ENCODE measurements around the gene GPR137. TPM values are rescaled to one million over a fixed set of nuclear protein-coding genes. Genes with fewer than 3 reads are reported as not detected.

Gene GPR137
- total RNA-seq, 2 experiments from 2014 or later = 26.2 to 30.5 TPM

GRCh38 chr11:64250415-64251015, 35.1 kb upstream of the GPR137 start:
- Mint-ChIP-seq H3K9me3 (no peaks in the 10 kb centered on the region), H3K27ac (no peak overlapping the region), H3K27me3 (ENCODE audit: low read depth) (no peaks in the 10 kb centered on the region), H3K36me3 (ENCODE audit: low read depth) (no peaks in the 10 kb centered on the region), H3K4me1 (ENCODE audit: low read depth) (peaks cover 13% of the 10 kb centered on the region), H3K4me3 (peak overlapping the region; percentile 76)
- no peak for DNase-seq
- CTCF ChIA-PET = interaction anchor here (0.5 to 4.1 kb wide), 14 partner anchors 19 to 1431 kb away, joined by 3 to 27 read pairs (median 5); partner anchors contain the start of genes CATSPERZ, ESRRA and FERMT3
- intact Hi-C loops (cut with micrococcal nuclease) = loop anchor here (1.0 kb wide), 3 partner anchors 19 to 55 kb away; partner anchors contain the start of genes ESRRA and FERMT3

DNA sequence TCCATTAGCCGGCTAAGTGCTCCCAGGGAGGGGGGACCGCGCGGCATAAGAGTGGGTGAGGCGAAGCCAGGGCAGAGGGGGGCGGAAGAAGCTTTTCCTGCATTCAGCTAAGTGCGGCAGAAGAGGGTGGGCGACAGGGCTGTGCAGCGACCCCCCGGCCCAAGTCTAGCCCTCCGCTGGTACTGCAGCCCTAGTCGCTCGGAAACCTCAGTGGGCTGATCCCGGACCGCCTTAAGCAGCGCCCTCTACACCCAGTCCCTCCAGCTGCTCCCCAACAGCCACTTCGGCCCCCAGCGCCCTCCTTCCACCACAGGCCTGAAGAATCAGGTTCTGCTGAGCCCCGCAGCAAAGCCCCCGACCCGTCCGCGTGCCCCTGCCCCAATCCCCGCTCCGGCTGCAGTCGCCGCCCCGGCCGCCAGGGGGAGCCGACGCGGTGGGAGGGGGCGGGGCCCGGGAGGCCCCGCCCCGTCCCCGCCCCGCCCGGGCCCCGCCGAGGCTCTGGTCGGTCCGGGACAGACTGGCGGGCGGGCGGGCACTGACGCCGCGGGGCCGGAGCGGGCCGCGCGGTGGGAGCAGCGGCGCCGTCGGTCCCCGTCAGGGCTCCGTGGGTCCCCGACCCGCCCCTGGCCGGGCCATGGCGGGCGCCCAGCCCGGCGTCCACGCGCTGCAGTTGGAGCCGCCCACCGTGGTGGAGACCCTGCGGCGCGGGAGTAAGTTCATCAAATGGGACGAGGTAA, 34.5 kb upstream of the GPR137 start, which contains the start of gene PLCB3:
PLCB3 (plus strand) TSS at position 515 of the 737 bp plus-strand sequence; CDS start at position 635, 120 bp downstream.
- Mint-ChIP-seq H3K27ac (no peak within 1 kb of the TSS), H3K4me3 (peak within 1 kb of the TSS; percentile 84), H3K27me3 (ENCODE audit: low read depth) (no peaks in the 10 kb centered on the region), H3K4me1 (ENCODE audit: low read depth) (peaks cover 13% of the 10 kb centered on the region), H3K36me3 (ENCODE audit: low read depth) (no peaks in the 10 kb centered on the region), H3K9me3 (no peaks in the 10 kb centered on the region)
- intact Hi-C loops (cut with micrococcal nuclease) = loop anchor here (1.0 kb wide), 3 partner anchors 18 to 54 kb away; partner anchors contain the start of genes ESRRA and FERMT3
- peak; percentile 54 for DNase-seq
- CTCF ChIA-PET = interaction anchor here (0.5 to 4.1 kb wide), 12 partner anchors 8 to 1432 kb away, joined by 3 to 27 read pairs (median 6); partner anchors contain the start of genes CATSPERZ, ESRRA and FERMT3

- no peak overlapping the region for H3K27ac Mint-ChIP-seq
- CTCF ChIA-PET = interaction anchor here (1.5 to 4.1 kb wide), 6 partner anchors 9 to 53 kb away, joined by 3 to 27 read pairs (median 14); partner anchors contain the start of genes CATSPERZ, ESRRA and FERMT3
- H3K36me3 Mint-ChIP-seq (ENCODE audit: low read depth) = no peaks in the 10 kb centered on the region
- H3K9me3 Mint-ChIP-seq = no peaks in the 10 kb centered on the region
- peaks cover 13% of the 10 kb centered on the region for H3K4me1 Mint-ChIP-seq (ENCODE audit: low read depth)
- DNase-seq = no peak
- H3K27me3 Mint-ChIP-seq (ENCODE audit: low read depth) = no peaks in the 10 kb centered on the region
- peak overlapping the region; percentile 84 for H3K4me3 Mint-ChIP-seq
- intact Hi-C loops (cut with micrococcal nuclease) = loop anchor here (1.0 kb wide), 3 partner anchors 18 to 54 kb away; partner anchors contain the start of genes ESRRA and FERMT3
Measured at GRCh38 chr11:64251753-64252002, 34.0 kb upstream of the GPR137 start.

DNA sequence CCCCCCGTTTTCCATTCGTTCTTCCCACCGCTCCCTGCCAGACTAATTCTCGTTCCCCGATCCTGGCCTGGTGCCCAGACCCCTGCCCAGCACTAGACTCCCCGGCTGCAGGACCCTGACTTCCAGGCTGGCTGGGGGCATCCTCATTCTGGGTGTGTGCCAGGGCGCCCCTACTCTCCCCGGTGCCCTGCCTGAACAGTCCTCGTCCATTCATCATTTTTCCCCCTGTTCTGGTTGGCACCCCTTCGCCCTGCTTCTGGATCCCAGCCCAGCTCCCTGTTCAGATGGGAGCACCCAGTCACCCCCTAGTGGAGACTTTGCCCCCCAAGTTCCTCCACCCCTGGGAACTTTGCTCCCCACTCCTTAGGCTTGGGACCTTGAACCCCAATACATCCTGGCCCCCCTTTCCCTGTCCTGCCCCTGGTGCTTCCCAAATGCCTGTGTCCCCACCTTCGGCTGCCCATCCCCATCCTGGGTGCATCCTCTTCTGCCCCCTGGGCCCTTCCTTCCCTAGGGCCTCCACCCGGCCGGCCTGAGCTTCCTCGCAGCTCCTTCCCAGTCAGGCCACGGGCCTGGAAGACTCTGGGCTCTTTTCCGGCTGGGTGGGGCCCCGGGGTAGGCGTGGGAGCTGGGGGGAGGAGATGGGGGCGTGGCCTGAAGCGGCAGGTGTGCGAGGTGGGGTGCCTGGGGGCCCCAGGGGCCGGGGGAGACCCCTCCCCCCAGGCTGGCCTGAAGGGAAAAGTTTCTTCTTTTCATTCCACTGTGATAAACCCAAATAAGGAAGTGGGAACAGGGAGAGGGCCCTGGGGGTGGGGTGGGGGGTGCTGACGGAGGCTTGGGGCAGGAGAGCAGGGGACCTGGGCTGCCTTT, 33.4 kb upstream of the GPR137 start:
- H3K4me1 Mint-ChIP-seq (ENCODE audit: low read depth) = peaks cover 13% of the 10 kb centered on the region
- H3K36me3 Mint-ChIP-seq (ENCODE audit: low read depth) = no peaks in the 10 kb centered on the region
- intact Hi-C loops (cut with micrococcal nuclease) = no loop called here
- H3K27me3 Mint-ChIP-seq (ENCODE audit: low read depth) = no peaks in the 10 kb centered on the region
- no peak overlapping the region for H3K27ac Mint-ChIP-seq
- peak overlapping the region; percentile 84 for H3K4me3 Mint-ChIP-seq
- no peaks in the 10 kb centered on the region for H3K9me3 Mint-ChIP-seq
- no peak for DNase-seq
- CTCF ChIA-PET = interaction anchor here (0.6 to 4.1 kb wide), 8 partner anchors 9 to 319 kb away, joined by 3 to 27 read pairs (median 8); partner anchors contain the start of genes CATSPERZ, ESRRA and FERMT3

DNA sequence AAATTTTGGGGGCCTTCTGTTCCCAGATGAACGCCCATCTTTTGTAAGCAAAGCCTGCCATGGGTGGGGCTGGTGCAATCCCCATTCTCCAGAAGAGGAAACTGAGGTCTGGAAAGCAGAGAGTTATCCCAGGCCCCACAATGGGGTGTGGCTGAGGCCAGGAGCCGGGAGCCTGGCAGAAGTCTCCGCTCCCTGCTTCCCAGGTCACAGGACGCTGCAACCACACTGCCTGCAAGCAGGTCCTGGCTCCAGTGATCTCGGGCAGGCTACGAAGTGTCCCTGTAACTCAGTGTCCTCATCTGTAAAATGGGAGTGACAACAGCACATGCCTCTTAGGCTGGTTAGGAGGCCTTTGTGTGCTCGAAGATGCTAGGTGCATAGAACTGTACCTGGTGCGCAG, 32.6 kb upstream of the GPR137 start:
- peaks cover 13% of the 10 kb centered on the region for H3K4me1 Mint-ChIP-seq (ENCODE audit: low read depth)
- no peak overlapping the region for H3K27ac Mint-ChIP-seq
- no peak overlapping the region for H3K4me3 Mint-ChIP-seq
- H3K9me3 Mint-ChIP-seq = no peaks in the 10 kb centered on the region
- no peaks in the 10 kb centered on the region for H3K36me3 Mint-ChIP-seq (ENCODE audit: low read depth)
- intact Hi-C loops (cut with micrococcal nuclease) = no loop called here
- H3K27me3 Mint-ChIP-seq (ENCODE audit: low read depth) = no peaks in the 10 kb centered on the region
- no peak for DNase-seq
- CTCF ChIA-PET = interaction anchor here (0.6 to 3.5 kb wide), 2 partner anchors 10 to 49 kb away, joined by 4 to 27 read pairs; partner anchors contain the start of gene CATSPERZ

- no peak for DNase-seq
- CTCF ChIA-PET = interaction anchor here (0.6 kb wide), 1 partner anchor 269 kb away, joined by 3 read pairs; no protein-coding TSS in a partner anchor
- Mint-ChIP-seq H3K9me3 (no peaks in the 10 kb centered on the region), H3K36me3 (ENCODE audit: low read depth) (no peaks in the 10 kb centered on the region), H3K27me3 (ENCODE audit: low read depth) (no peaks in the 10 kb centered on the region), H3K4me1 (ENCODE audit: low read depth) (peaks cover 13% of the 10 kb centered on the region), H3K27ac (no peak overlapping the region), H3K4me3 (no peak overlapping the region)
- intact Hi-C loops (cut with micrococcal nuclease) = no loop called here
Measured at GRCh38 chr11:64253481-64253880, 32.2 kb upstream of the GPR137 start.

DNA sequence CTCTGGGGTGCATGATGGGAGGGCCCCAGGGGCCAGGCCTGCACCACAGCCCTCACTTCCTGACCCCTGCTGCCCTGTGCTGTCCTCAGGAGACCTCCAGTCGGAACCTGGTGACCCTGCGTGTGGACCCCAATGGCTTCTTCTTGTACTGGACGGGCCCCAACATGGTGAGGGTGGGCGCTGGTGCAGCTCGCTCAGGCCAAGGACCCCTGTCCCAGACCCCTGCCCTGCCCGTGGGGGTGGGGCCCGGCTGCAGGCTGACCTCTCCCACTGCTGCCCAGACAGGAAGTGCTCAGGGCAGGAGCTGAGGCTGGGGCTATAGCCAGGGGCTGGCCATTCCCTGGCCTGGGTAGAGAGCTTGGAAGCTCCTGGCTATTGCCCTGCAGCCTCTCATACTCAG, 31.3 kb upstream of the GPR137 start:
- no peak overlapping the region for H3K27ac Mint-ChIP-seq
- CTCF ChIA-PET = no interaction called here
- H3K4me1 Mint-ChIP-seq (ENCODE audit: low read depth) = peaks cover 14% of the 10 kb centered on the region
- no peaks in the 10 kb centered on the region for H3K9me3 Mint-ChIP-seq
- H3K27me3 Mint-ChIP-seq (ENCODE audit: low read depth) = no peaks in the 10 kb centered on the region
- H3K4me3 Mint-ChIP-seq = no peak overlapping the region
- DNase-seq = no peak
- intact Hi-C loops (cut with micrococcal nuclease) = no loop called here
- H3K36me3 Mint-ChIP-seq (ENCODE audit: low read depth) = peaks cover under 1% of the 10 kb centered on the region

GRCh38 chr11:64255135-64256128, 30.2 kb upstream of the GPR137 start:
- CTCF ChIA-PET = interaction anchor here (1.3 kb wide), 1 partner anchor 43 kb away, joined by 4 read pairs; no protein-coding TSS in a partner anchor
- Mint-ChIP-seq H3K4me3 (no peak overlapping the region), H3K27ac (no peak overlapping the region), H3K4me1 (ENCODE audit: low read depth) (peaks cover 16% of the 10 kb centered on the region), H3K36me3 (ENCODE audit: low read depth) (peaks cover 2% of the 10 kb centered on the region), H3K9me3 (no peaks in the 10 kb centered on the region), H3K27me3 (ENCODE audit: low read depth) (no peaks in the 10 kb centered on the region)
- no peak for DNase-seq
- intact Hi-C loops (cut with micrococcal nuclease) = no loop called here

GRCh38 chr11:64256300-64256699, 29.3 kb upstream of the GPR137 start:
- peaks cover 2% of the 10 kb centered on the region for H3K36me3 Mint-ChIP-seq (ENCODE audit: low read depth)
- H3K27me3 Mint-ChIP-seq (ENCODE audit: low read depth) = no peaks in the 10 kb centered on the region
- H3K4me3 Mint-ChIP-seq = no peak overlapping the region
- no peaks in the 10 kb centered on the region for H3K9me3 Mint-ChIP-seq
- H3K27ac Mint-ChIP-seq = no peak overlapping the region
- H3K4me1 Mint-ChIP-seq (ENCODE audit: low read depth) = peaks cover 14% of the 10 kb centered on the region
- no peak for DNase-seq
- intact Hi-C loops (cut with micrococcal nuclease) = no loop called here
- CTCF ChIA-PET = interaction anchor here (1.3 kb wide), 1 partner anchor 42 kb away, joined by 4 read pairs; no protein-coding TSS in a partner anchor

DNA sequence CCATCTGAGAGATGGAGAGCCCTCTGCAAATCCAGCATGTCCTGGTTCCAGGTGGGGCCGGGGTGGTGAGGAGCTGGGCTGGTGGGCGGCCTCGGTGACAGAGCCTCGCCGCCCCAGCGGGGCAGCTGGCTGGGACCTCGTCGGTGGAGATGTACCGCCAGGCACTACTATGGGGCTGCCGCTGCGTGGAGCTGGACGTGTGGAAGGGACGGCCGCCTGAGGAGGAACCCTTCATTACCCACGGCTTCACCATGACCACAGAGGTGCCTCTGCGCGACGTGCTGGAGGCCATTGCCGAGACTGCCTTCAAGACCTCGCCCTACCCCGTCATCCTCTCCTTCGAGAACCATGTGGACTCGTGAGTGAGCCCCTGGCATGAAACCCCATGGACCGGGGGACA, 27.3 kb upstream of the GPR137 start:
- intact Hi-C loops (cut with micrococcal nuclease) = no loop called here
- H3K27ac Mint-ChIP-seq = no peak overlapping the region
- H3K27me3 Mint-ChIP-seq (ENCODE audit: low read depth) = no peaks in the 10 kb centered on the region
- no peak for DNase-seq
- H3K4me1 Mint-ChIP-seq (ENCODE audit: low read depth) = peaks cover 7% of the 10 kb centered on the region
- peaks cover 2% of the 10 kb centered on the region for H3K36me3 Mint-ChIP-seq (ENCODE audit: low read depth)
- no peak overlapping the region for H3K4me3 Mint-ChIP-seq
- no peaks in the 10 kb centered on the region for H3K9me3 Mint-ChIP-seq
- CTCF ChIA-PET = no interaction called here

- Mint-ChIP-seq H3K4me1 (ENCODE audit: low read depth) (peaks cover 7% of the 10 kb centered on the region), H3K27ac (no peak overlapping the region), H3K4me3 (no peak overlapping the region), H3K9me3 (no peaks in the 10 kb centered on the region), H3K27me3 (ENCODE audit: low read depth) (no peaks in the 10 kb centered on the region), H3K36me3 (ENCODE audit: low read depth) (peaks cover 2% of the 10 kb centered on the region)
- intact Hi-C loops (cut with micrococcal nuclease) = no loop called here
- no peak for DNase-seq
- CTCF ChIA-PET = no interaction called here
Measured at GRCh38 chr11:64258946-64259532, 26.6 kb upstream of the GPR137 start.

Data from activated naive CD4-positive, alpha-beta T cell treated with anti-CD3 and anti-CD28 coated beads for 36 hours (primary cell).